Left renal cortex interstitium (tissue), 4 donors: Measurements from ENCODE around the gene CFD. TPM values are rescaled to one million over a fixed set of nuclear protein-coding genes. Genes with fewer than 3 reads are reported as not detected.
"Not testable (repeated sequence)": the region's sequence is repeated elsewhere in the genome, so short reads cannot be mapped to it uniquely, and the experiment has no call there.

Experiments
- DNase-seq, 4 donors: peaks; one replicate each; pipeline ENCODE4 v3.0.0-alpha.2; 2013; ENCODE audit warnings: low read depth in 4 of 4, low spot score in 2 of 4, missing footprints in 1 of 4
- polyA plus RNA-seq, 4 donors: library from polyadenylated mRNA; unstranded; fragments of 120-200 nt; gene quantifications; one replicate each; pipeline ENCODE4 v1.2.1, GENCODE V29; 2013; ENCODE audit not compliant: insufficient read length in 4 of 4

CFD gene
- polyA plus RNA-seq, 4 donors, result 2.2 to 5.4 (median 4.3) TPM

DNA sequence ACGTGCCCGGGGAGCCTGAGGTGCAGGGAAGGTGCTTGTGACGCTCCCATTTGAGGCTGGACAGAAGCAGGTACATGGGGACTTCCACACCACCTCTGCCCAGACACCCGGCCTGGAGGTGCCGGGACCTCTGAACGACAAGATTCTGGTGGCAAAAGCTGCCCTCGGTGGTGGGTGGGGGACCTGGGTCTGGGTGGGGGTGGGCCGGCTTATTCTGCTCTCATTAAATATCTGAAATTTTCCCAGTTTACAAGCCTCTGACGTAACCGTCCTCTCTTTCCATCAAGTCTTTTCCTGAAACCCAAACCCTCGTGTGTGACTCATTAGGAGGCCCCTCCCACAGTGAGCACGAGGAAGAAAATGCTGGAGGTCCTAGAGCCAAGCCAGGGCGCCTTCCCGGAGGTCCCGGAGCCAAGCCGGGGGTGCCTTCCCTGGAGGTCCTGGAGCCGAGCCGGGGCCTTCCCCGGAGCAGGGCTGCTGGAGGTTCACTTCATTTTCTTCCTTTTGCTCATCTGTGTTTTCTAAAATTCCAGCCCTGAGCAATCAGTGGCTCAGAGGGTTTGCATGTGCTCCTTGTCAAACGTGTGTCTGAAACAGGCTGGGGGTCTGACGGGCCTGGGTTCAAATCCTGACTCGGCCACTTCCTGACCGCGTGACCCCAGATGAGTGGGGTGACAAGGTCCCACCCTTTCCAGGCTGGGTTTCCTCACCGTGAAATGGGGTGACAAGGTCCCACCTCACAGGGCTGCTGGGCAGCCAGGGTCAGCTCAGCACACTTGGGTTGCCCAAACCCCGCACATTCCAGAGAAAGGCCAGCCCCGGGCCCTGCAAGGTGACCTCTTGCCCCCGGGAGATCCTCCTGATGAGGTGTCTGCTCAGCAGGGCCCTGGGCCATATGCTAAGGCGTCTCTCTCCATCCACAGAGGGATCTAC, 10.0 kb downstream of the CFD start:
- DNase-seq, result no peak

DNA sequence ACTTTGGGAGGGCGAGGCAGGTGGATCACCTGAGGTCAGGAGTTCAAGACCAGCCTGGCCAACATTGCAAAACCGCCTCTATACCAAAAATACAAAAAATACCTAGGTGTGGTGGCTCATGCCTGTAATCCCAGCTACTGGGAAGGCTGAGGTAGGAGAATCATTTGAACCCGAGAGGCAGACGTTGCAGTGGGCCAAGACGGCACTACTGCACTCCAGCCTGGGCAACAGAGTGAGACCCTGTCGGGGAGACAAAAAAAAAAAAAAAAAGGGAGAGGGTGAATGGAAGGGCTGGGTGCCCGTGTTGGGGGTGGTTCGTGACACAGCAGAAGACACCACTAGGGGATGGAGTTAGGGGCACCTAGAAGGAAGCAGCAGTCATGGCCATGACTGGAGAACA, 10.8 kb downstream of the CFD start:
- no peak for DNase-seq

DNA sequence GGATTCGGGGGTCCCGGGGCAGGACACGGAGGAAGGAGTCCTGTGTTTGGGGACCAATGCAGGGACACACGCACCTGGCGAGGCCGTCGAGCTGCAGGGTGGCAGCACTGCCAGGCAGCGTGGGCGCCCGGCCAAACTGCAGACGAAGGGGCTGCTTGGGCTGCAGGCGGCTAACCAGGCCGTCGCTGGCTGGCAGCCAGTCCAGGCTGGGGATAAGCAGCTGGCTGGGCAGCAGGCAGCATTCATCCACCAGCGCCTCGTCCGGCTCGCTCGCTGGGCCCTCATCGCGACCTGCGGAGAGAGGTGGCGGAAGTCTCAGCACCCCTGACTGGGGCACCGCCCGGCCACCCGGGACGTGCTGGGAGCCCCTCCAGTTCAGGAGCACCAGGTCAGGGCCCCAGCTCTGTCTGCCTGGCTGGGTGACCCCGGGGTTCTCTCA, 11.5 kb downstream of the CFD start:
- no peak for DNase-seq

DNA sequence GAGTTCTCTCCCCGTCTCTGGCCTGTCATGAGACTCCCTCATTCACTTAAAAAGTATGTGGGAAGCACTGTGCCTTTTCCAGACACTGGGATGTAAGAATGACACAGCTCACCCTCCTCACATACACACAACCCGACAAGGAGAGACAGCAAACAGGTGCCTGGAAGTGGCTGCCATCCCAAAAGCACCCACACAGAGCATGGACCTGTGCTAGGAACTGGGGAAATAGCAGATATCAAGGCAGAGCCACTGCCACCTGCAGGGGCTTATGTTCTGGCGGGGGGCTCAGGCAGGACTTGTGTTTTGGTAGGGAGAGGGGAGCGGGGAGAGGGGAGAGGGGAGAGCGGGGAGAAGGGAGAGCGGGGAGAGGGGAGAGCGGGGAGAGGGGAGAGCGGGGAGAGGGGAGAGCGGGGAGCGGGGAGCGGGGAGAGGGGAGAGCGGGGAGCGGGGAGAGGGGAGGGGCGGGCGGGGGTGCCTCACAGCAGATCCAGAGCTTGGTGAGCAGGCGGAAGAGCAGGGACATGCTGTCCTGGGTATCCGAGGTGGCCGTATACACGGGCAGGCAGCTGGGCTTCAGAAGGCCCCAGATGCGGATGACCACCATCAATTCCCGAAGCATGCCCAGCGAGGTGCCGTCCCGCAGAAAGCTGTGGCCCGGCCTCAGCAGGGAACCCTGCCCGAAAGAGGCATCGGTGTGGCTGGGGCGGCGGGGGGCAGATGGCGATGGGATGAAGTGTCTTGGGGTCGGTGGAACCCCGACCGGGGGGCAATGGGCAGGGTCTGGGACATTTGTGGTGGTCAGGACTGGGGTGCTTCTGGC, 12.2 kb downstream of the CFD start:
- DNase-seq, result no peak

DNA sequence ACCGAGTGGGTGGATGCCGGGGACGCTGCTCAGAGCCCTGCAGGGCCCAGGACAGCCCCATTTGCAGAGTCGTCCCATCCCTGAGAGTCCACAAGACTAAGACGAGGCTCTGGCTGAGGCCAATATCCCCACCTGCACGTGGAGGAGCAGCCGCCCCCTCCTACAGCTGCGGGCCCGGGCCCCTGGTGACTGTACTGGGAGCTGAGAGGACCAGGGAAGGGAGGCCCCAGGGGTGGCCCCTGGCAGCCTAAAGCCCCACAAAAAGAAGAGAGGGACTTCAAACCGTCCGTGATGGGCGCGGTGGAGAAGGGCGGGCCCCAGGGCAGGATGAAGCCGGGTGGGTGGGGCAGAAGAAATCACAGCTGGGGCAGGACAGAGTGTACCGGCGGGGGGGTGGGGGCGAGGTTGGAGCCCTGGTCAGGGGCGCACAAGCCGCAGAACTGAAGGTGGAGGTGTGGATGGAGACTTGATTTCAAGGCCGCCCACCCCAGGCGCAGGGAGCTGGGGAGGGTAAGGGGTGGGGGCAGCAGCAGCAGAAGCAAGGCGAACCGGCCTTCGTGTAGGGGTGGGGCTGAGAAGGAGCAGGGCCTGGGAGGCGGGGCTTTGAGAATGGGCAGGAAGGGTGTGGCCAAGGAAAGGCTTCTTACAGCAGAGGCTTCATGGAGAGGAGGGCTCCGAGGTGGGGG, 12.9 kb downstream of the CFD start:
- no peak for DNase-seq

DNA sequence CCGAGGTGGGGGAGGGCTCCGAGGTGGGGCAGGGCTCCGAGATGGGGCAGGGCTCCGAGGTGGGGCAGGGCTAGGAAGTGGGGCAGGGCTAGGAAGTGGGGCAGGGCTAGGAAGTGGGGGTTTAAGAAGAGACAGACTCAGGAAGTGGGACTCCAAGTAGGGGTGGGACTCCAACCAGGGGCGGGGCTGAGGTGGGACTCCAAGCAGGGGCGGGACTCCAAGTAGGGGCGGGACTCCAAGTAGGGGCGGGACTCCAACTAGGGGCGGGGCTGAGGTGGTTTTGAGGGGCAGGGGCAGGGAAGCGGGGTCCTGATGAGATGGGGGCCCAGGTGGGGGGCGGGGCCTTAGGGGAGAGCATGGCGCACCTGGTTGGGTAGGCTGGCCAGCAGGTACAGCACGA, 13.6 kb downstream of the CFD start:
- no peak for DNase-seq

DNA sequence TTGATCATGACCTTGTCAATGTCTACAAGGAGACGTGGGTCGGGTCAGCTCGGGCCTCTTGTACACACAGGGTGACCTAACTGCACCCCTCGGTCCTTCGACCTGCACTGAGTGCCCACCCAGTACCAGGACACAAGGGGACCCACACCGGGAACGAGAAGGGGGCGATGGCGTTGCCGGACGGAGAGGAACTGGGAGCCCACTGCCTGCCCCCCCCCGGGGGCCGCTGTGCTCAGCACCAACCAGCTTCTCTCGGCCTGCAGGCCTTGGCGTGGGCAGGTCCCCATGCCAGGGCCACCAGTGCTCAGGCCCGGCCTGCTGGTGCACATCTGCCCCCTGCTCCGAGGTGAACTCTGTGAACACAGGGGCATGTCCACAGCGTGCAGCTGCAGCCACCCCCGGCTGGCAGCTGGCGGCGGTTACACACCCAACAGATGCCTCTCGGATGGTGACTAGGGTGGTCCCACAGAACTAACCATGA, 14.1 kb downstream of the CFD start:
- no peak for DNase-seq

DNA sequence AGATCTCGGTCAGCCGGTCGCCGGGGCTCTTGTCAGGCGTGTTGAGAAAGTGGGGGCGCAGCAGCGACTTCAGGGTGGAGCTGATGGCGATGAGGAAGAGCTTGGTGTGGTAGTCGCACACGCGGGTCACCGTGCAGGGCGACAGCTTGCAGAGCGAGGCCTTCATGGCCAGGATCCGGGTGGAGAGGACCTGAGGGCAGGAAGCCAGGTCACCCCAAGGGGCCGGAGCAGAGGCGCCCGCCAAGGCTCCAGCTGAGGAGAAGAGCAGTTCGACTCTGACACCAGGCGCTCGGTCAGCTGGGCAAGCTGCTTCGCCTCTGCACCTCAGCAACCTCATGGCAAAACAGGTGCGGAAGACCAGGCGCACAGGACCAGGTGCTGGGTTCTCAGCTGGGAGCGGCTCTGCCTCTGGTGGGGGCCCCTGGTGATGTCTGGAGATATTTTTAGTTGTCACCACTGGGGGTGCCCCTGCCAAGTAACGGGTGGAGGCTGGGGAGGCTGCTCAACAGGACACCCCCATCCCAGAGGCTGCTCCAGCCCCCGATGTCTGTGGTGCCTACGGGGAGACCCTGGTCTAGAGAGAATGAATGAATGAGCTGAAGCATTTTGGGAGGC, 15.9 kb downstream of the CFD start:
- no peak for DNase-seq

DNA sequence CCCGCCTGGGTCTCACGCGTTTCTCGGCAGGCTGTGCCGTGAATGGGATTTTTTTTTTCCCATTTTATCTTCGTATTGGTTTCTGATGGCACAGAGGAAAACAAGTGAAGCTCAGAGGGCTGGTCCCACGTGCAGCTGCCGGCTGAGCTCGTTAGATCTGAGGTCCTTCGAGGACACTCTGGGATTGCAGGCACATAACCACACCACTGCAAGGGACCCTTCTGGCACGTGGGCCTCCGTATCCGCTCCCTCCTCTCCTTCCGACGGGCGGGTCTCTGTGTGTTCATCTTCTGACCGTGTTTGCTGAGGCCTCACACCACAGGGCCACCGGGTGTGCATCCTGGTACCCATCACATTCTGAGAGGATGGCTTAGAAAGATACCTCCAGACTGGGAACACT, 16.6 kb downstream of the CFD start:
- no peak for DNase-seq

DNA sequence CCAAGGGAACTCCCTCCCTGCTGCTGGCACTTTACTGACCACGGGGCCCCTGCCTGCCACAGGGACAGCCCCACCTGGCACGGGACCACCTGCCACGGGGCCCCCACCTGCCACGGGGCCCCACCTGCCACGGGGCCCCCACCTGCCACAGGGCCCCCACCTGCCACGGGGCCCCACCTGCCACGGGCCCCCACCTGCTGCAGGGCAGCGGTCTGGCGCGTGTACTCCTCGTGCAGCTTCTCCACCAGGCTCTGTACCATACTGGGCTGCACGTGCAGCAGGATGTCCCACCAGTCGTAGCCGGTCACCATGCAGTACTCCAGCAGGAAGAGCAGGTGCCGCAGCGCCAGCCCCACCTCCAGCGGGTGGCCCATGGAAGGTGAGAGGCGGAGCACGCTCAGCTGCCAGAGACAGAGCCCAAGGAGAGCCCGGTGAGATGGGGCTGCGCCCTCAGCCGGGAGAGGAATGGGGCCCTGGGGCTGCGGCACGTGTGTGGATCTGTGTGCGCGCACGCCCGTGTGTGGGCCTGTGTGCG, 17.4 kb downstream of the CFD start:
- DNase-seq, result no peak

DNA sequence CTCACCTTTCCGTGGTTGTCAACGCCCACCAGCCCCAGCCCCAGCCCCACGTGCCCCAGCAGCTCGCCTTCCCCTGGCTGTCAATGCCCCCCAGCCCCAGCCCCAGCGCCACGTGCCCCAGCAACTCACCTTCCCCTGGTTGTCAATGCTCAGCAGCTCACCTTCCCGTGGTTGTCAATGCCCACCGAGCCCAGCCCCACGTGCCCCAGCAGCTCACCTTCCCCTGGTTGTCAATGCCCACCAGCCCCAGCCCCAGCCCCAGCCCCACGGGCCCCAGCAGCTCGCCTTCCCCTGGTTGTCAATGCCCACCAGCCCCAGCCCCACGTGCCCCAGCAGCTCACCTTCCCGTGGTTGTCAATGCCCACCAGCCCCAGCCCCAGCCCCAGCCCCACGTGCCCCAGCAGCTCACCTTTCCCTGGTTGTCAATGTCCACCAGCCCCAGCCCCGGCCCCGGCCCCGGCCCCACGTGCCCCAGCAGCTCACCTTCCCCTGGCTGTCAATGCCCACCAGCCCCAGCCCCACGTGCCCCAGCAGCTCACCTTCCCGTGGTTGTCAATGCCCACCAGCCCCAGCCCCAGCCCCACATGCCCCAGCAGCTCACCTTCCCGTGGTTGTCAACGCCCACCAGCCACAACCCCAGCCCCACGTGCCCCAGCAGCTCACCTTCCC, 18.7 kb downstream of the CFD start:
- not testable (repeated sequence) for DNase-seq

DNA sequence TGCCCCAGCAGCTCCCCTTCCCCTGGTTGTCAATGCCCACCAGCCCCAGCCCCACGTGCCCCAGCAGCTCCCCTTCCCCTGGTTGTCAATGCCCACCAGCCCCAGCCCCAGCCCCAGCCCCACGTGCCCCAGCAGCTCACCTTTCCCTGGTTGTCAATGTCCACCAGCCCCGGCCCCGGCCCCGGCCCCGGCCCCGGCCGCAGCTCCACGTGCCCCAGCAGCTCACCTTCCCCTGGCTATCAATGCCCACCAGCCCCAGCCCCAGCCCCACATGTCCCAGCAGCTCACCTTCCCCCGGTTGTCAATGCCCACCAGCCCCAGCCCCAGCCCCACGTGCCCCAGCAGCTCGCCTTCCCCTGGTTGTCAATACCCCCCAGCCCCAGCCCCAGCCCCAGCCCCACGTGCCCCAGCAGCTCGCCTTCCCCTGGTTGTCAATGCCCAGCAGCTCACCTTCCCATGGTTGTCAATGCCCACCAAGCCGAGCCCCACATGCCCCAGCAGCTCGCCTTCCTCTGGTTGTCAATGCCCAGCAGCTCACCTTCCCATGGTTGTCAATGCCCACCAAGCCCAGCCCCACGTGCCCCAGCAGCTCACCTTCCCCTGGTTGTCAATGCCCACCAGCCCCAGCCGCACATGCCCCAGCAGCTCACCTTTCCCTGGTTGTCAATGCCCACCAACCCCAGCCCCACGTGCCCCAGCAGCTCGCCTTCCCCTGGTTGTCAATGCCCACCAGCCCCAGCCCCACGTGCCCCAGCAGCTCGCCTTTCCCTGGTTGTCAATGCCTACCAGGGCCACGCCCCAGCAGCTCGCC, 19.5 kb downstream of the CFD start:
- not testable (repeated sequence) for DNase-seq

DNA sequence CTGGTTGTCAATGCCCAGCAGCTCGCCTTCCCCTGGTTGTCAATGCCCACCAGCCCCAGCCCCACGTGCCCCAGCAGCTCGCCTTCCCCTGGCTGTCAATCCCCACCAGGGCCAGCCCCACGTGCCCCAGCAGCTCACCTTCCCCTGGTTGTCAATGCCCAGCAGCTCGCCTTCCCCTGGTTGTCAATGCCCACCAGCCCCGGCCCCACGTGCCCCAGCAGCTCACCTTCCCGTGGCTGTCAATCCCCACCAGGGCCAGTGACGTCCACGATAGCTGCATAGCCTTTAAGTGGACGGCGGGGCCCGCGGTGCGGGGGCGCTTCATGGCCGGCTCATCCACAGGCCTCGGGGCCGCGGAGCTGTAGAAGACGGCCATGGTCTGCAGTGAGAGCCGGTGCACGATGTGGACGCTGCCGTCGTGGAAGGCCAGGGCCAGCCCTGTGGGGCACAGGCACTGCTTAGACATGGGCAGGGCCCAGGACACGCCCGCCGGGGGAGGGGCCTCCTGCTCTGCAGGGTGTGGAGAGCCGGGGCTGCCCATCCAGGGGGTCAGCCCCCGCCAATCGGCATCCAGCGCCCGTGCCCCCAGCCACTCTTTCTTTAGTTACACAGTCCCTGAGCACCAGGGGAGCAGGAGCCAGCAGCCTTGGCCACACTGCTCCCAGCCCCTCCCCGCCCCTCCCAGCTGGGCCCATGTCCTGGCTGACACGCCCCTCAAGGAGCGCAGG, 20.4 kb downstream of the CFD start:
- no peak for DNase-seq

DNA sequence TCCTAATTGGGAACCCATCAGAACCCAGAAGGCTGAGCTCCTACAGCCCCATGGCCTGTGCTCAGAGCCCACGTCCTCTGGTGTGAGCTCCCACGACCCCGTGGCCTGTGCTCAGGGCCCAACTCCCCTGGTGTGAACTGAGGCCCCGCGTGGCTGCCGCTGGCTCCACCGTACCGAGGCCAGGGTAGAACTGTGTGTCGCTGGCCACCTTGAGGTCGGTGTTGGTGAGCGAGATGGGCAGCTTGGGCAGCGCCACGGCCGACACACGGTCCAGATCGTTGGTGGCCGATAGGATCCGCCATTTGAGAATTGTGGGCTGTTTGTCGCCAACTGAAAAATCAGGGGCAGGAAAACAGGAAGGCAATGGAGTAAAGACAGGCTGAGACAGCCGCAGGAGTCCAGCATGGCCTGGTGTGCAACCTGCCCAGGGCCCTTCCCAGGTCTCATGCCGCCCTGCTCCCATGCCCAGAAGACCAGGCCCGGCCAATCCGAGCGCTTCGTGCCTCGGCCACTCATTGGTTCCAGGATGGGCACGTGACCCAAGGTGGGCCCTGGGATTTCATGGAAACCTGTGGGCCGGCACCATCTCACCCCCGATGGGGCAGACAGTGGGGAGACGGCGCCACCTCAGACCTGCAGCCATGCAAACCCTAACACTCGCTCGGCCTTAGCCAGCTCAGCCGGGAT, 22.1 kb downstream of the CFD start:
- no peak for DNase-seq

DNA sequence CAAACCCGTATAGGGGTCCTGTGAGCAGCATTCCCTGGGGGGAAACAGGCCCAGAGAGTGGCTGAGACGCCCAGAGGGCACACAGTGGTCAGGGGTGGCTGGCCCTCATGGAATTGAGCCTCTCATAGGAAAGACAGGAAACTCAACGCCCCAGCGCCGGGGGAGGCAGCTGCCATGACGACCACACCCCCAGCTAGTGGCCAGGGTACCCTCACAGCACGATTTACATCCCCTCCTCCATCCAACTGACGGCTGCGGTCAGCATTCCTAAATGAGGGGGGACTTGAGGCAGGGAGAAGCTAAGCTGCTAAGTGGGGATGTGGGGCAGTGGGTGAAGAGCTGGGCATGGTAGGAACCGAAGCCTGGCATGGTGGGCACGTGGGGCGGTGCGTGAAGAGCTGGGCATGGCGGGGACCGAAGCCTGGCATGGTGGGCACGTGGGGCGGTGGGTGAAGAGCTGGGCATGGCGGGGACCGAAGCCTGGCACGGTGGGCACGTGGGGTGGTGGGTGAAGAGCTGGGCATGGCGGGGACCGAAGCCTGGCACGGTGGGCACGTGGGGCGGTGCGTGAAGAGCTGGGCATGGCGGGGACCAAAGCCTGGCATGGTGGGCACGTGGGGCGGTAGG, 23.5 kb downstream of the CFD start:
- no peak for DNase-seq

DNA sequence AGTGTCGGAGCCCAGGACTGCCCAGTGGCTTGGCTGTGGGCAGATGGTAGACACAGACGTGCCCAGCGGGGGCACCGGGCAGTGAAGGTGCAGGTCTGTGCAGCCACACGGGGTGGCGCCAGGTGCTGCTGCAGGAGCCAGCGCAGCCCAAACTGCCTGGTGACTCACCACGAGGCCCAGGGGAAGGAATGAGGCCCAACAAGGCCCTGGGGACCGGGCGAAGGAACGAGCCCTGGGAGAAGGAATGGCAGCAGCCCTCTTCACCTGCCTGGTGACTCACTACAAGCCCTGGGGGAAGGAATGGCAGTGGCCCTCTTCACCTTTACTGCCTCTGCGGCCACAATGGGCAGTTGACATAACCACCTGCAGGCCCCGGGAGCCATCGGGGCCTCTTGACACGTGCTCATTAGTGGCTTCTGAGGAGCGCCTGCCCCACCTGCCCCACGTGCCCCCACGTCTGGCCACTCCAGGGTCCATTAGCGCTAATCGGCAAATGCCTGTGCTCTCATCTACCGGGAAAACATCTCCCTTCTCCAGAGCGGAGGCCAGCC, 24.3 kb downstream of the CFD start:
- DNase-seq, result no peak
